Neural cell (in vitro differentiated cells): ENCODE measurements around the gene LRBA. TPM values are rescaled to one million over a fixed set of nuclear protein-coding genes. Genes with fewer than 3 reads are reported as not detected.

ENCODE experiments used
- H2AFZ ChIP-seq: fragments of 200-600, 300-800 bp; sonication (generic), shearing (Covaris generic); 2 replicates; pipeline ENCODE4 v1.6.0; 2014; ENCODE audit warnings: low read depth, mild to moderate bottlenecking, antibody characterized with exemption, low read length, moderate library complexity
- H3F3A ChIP-seq: fragments of 200-600 bp; shearing (Covaris generic); 2 replicates; pipeline ENCODE4 v1.6.1; 2016; ENCODE audit warnings: mild to moderate bottlenecking, moderate library complexity, mixed read lengths, antibody characterized with exemption, low read length; ENCODE audit not compliant: insufficient read depth, poor library complexity, severe bottlenecking
- H3K27ac ChIP-seq: fragments of 200-600, 300-800 bp; sonication (generic), shearing (Covaris generic); 2 replicates; pipeline ENCODE4 v1.5.1; 2014; ENCODE audit warnings: mild to moderate bottlenecking, low read length, moderate library complexity
- H3K27me3 ChIP-seq: fragments of 300-800, 200-600 bp; sonication (generic), shearing (Covaris generic); 2 replicates; pipeline ENCODE4 v1.6.0; 2014; ENCODE audit warnings: mild to moderate bottlenecking, low read depth, low read length, moderate library complexity; ENCODE audit not compliant: insufficient read depth
- H3K36me3 ChIP-seq: fragments of 300-800, 200-600 bp; sonication (generic), shearing (Covaris generic); 2 replicates; pipeline ENCODE4 v1.5.1; 2014; ENCODE audit warnings: mild to moderate bottlenecking, antibody characterized with exemption, low read length, moderate library complexity; ENCODE audit not compliant: insufficient read depth
- H3K4me2 ChIP-seq: fragments of 300-800, 200-600 bp; sonication (generic), shearing (Covaris generic); 2 replicates; pipeline ENCODE4 v1.6.0; 2014; ENCODE audit warnings: mild to moderate bottlenecking, low read length
- H3K4me3 ChIP-seq: fragments of 300-800, 200-600 bp; sonication (generic), shearing (Covaris generic); 2 replicates; pipeline ENCODE4 v1.5.1; 2014; ENCODE audit warnings: mild to moderate bottlenecking, low read length, moderate library complexity
- H3K79me2 ChIP-seq: fragments of 200-600 bp; shearing (Covaris generic); replicated peaks from 2 replicates; pipeline ENCODE4 v1.6.0; 2014; ENCODE audit warnings: mild to moderate bottlenecking, low read length, moderate library complexity; ENCODE audit not compliant: insufficient read depth
- H3K9ac ChIP-seq: fragments of 300-800, 200-600 bp; sonication (generic), shearing (Covaris generic); 2 replicates; pipeline ENCODE4 v1.6.1; 2016; ENCODE audit warnings: mild to moderate bottlenecking, low read length, mixed read lengths
- H3K9me2 ChIP-seq: fragments of 200-600 bp; shearing (Covaris generic); 2 replicates; pipeline ENCODE4 v1.6.1; 2016; ENCODE audit warnings: mild to moderate bottlenecking, low read length, mixed read lengths; ENCODE audit not compliant: insufficient read depth
- H3K9me3 ChIP-seq: fragments of 200-600, 300-800 bp; sonication (generic), shearing (Covaris generic); 2 replicates; pipeline ENCODE4 v1.6.1; 2016; ENCODE audit warnings: mild to moderate bottlenecking, mixed run types, low read length, moderate library complexity, mixed read lengths
- H4K20me1 ChIP-seq: fragments of 200-600 bp; shearing (Covaris generic); 2 replicates; pipeline ENCODE4 v1.6.1; 2016; ENCODE audit warnings: mild to moderate bottlenecking, mixed run types; ENCODE audit not compliant: insufficient read depth
- EP300 ChIP-seq: fragments of 450-650 bp; conservative IDR thresholded peaks from 2 replicates; pipeline ENCODE4 v1.6.1; 2014; ENCODE audit warnings: antibody characterized with exemption, mild to moderate bottlenecking, moderate library complexity; ENCODE audit not compliant: poor library complexity, severe bottlenecking
- EZH2 ChIP-seq: fragments of 200-600, 300-800 bp; shearing (Covaris generic), sonication (generic); IDR thresholded peaks from 2 replicates; pipeline ENCODE4 v1.6.1; 2014; ENCODE audit warnings: antibody characterized with exemption, low read length, borderline replicate concordance, mild to moderate bottlenecking; ENCODE audit not compliant: insufficient read depth, poor library complexity, severe bottlenecking
- MXI1 ChIP-seq: fragments of 450-650 bp; conservative IDR thresholded peaks from 2 replicates; pipeline ENCODE4 v1.6.1; 2014; ENCODE audit warnings: antibody characterized with exemption, mild to moderate bottlenecking; ENCODE audit not compliant: poor library complexity, severe bottlenecking
- POLR2AphosphoS5 ChIP-seq: IDR thresholded peaks from 2 replicates; pipeline ENCODE4 v1.6.1; 2012
- RAD21 ChIP-seq: fragments of 450-650 bp; conservative IDR thresholded peaks from 2 replicates; pipeline ENCODE4 v1.6.1; 2014; ENCODE audit warnings: antibody characterized with exemption, mild to moderate bottlenecking, moderate library complexity
- SMC3 ChIP-seq: fragments of 450-650 bp; conservative IDR thresholded peaks from 2 replicates; pipeline ENCODE4 v1.6.1; 2014; ENCODE audit warnings: antibody characterized with exemption, mild to moderate bottlenecking, moderate library complexity; ENCODE audit not compliant: poor library complexity
- TAF1 ChIP-seq: IDR thresholded peaks from 2 replicates; pipeline ENCODE4 v1.6.1; 2012; ENCODE audit warnings: low read depth
- polyA plus RNA-seq: library from polyadenylated mRNA; depleted of rRNA; stranded (reverse); fragments of >200 nt; gene quantifications from 2 replicates; pipeline ENCODE4 v1.2.3, GENCODE V29; 2014
- TF ChIP-seq, protein P1 (sequence below): IDR thresholded peaks from 2 replicates; pipeline ENCODE4 v1.6.1; 2012; ENCODE audit warnings: borderline replicate concordance
- TF ChIP-seq, protein P2 (sequence below): fragments of 450-650 bp; IDR thresholded peaks from 2 replicates; pipeline ENCODE4 v1.5.1; 2014; ENCODE audit warnings: antibody characterized with exemption, mild to moderate bottlenecking, moderate library complexity; ENCODE audit not compliant: poor library complexity, severe bottlenecking

Gene LRBA
- polyA plus RNA-seq, 1 donor from 2014 or later: 7.1 TPM

DNA sequence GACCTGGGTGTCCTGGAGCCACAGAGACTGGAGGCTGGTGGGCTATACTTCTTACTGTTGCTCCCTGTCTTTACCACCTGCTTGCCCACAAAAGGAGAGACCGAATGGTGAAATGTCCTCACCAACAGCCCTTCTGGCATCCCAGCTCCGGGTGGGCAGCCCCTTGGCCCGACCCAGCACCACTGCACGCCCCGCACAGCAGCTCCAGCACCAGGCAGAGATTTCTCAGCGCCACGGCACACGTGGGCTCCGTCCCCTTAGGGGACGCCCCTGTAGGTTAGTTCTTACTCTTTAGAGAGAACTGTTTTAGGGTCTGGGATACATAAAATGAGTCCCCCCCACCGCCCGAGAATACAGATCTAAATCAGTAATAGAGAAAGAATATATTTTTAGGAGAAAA, 591.6 kb downstream of the LRBA start:
- Histone ChIP-seq H3K36me3 (no peaks in the 10 kb centered on the region), H3K27ac (no peak overlapping the region), H4K20me1 (no peaks in the 10 kb centered on the region), H3K79me2 (no peaks in the 10 kb centered on the region), H3K4me2 (no peak overlapping the region), H3K4me3 (no peak overlapping the region), H3K27me3 (no peaks in the 10 kb centered on the region), H2AFZ (no peak overlapping the region), H3K9me3 (no peaks in the 10 kb centered on the region), H3K9me2 (no peaks in the 10 kb centered on the region), H3K9ac (no peak overlapping the region), H3F3A (no peaks in the 10 kb centered on the region)
- no peak for TF ChIP-seq EZH2
- TF ChIP-seq, protein P1, sequence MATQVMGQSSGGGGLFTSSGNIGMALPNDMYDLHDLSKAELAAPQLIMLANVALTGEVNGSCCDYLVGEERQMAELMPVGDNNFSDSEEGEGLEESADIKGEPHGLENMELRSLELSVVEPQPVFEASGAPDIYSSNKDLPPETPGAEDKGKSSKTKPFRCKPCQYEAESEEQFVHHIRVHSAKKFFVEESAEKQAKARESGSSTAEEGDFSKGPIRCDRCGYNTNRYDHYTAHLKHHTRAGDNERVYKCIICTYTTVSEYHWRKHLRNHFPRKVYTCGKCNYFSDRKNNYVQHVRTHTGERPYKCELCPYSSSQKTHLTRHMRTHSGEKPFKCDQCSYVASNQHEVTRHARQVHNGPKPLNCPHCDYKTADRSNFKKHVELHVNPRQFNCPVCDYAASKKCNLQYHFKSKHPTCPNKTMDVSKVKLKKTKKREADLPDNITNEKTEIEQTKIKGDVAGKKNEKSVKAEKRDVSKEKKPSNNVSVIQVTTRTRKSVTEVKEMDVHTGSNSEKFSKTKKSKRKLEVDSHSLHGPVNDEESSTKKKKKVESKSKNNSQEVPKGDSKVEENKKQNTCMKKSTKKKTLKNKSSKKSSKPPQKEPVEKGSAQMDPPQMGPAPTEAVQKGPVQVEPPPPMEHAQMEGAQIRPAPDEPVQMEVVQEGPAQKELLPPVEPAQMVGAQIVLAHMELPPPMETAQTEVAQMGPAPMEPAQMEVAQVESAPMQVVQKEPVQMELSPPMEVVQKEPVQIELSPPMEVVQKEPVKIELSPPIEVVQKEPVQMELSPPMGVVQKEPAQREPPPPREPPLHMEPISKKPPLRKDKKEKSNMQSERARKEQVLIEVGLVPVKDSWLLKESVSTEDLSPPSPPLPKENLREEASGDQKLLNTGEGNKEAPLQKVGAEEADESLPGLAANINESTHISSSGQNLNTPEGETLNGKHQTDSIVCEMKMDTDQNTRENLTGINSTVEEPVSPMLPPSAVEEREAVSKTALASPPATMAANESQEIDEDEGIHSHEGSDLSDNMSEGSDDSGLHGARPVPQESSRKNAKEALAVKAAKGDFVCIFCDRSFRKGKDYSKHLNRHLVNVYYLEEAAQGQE: no peak
- no peak for TF ChIP-seq EP300

- H3K79me2 ChIP-seq: no peaks in the 10 kb centered on the region
- H3K36me3 ChIP-seq: no peaks in the 10 kb centered on the region
- TF ChIP-seq MXI1: no peak
- TF ChIP-seq, protein P2, sequence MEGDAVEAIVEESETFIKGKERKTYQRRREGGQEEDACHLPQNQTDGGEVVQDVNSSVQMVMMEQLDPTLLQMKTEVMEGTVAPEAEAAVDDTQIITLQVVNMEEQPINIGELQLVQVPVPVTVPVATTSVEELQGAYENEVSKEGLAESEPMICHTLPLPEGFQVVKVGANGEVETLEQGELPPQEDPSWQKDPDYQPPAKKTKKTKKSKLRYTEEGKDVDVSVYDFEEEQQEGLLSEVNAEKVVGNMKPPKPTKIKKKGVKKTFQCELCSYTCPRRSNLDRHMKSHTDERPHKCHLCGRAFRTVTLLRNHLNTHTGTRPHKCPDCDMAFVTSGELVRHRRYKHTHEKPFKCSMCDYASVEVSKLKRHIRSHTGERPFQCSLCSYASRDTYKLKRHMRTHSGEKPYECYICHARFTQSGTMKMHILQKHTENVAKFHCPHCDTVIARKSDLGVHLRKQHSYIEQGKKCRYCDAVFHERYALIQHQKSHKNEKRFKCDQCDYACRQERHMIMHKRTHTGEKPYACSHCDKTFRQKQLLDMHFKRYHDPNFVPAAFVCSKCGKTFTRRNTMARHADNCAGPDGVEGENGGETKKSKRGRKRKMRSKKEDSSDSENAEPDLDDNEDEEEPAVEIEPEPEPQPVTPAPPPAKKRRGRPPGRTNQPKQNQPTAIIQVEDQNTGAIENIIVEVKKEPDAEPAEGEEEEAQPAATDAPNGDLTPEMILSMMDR: no peak
- no peak for TF ChIP-seq TAF1
- no peak for TF ChIP-seq POLR2AphosphoS5
- TF ChIP-seq RAD21: no peak
- TF ChIP-seq EZH2: no peak
- TF ChIP-seq EP300: no peak
- TF ChIP-seq SMC3: no peak
- TF ChIP-seq, protein P1: no peak
- H3K9me2 ChIP-seq: no peaks in the 10 kb centered on the region
- H3K4me2 ChIP-seq: no peak overlapping the region
- H3F3A ChIP-seq: no peaks in the 10 kb centered on the region
- H3K4me3 ChIP-seq: no peak overlapping the region
- no peaks in the 10 kb centered on the region for H4K20me1 ChIP-seq
- no peaks in the 10 kb centered on the region for H3K9me3 ChIP-seq
- no peak overlapping the region for H3K27ac ChIP-seq
- no peaks in the 10 kb centered on the region for H3K27me3 ChIP-seq
- H3K9ac ChIP-seq: no peak overlapping the region
- H2AFZ ChIP-seq: no peak overlapping the region
Observed at GRCh38 chr4:150423074-150423473, 592.0 kb downstream of the LRBA start.
